Astrocyte of the cerebellum (primary cell): ENCODE data around the gene FGF4.

Experiments used
- DNase-seq: peaks from one replicate; pipeline ENCODE4 v3.0.0-alpha.2; 2011; ENCODE audit warnings: low read depth
- H3K4me3 ChIP-seq: 2 replicates; pipeline ENCODE4 v1.5.1; 2011; ENCODE audit warnings: mild to moderate bottlenecking, low read depth, low read length, moderate library complexity
- CTCF ChIP-seq: IDR thresholded peaks from 2 replicates; pipeline ENCODE4 v1.5.1; 2012; ENCODE audit warnings: low read length, low read depth, moderate library complexity, mild to moderate bottlenecking; ENCODE audit errors: missing control alignments
- in situ Hi-C: cut with HindIII; loops from 2 replicates; pipeline ENCODE4 v1.10.0; 2017; ENCODE audit warnings: low sequenced_read_pairs

Gene FGF4

GRCh38 chr11:69818603-69819441 is 43.7 kb upstream of the FGF4 start, which contains the start of gene FGF3:
Gene FGF3, minus strand, starts transcription at chr11:69819416. Its CDS starts 483 bp downstream, at chr11:69818933.
- in situ Hi-C loops, result no loop called here
- TF ChIP-seq CTCF, result no peak
- no peak within 1 kb of the TSS for H3K4me3 ChIP-seq
- no peak for DNase-seq

GRCh38 chr11:69818231-69818602 is 43.1 kb upstream of the FGF4 start:
- DNase-seq, result no peak
- in situ Hi-C loops, result no loop called here
- no peak overlapping the region for H3K4me3 ChIP-seq
- TF ChIP-seq CTCF, result no peak

GRCh38 chr11:69817265-69818230 is 42.4 kb upstream of the FGF4 start:
- no peak overlapping the region for H3K4me3 ChIP-seq
- no peak for TF ChIP-seq CTCF
- in situ Hi-C loops, result no loop called here
- no peak for DNase-seq

GRCh38 chr11:69816671-69817070 is 41.5 kb upstream of the FGF4 start:
- in situ Hi-C loops, result no loop called here
- no peak for DNase-seq
- H3K4me3 ChIP-seq, result no peak overlapping the region
- TF ChIP-seq CTCF, result no peak

- DNase-seq, result no peak
- no peak overlapping the region for H3K4me3 ChIP-seq
- TF ChIP-seq CTCF, result no peak
- in situ Hi-C loops, result no loop called here
Measured at GRCh38 chr11:69815973-69816372, 40.8 kb upstream of the FGF4 start.

GRCh38 chr11:69814902-69815301 is 39.8 kb upstream of the FGF4 start:
- H3K4me3 ChIP-seq, result no peak overlapping the region
- DNase-seq, result no peak
- no peak for TF ChIP-seq CTCF
- in situ Hi-C loops, result no loop called here
